ENCODE measurements around the gene DPEP3. TPM values are rescaled to one million over a fixed set of nuclear protein-coding genes. Genes with fewer than 3 reads are reported as not detected.
"Not testable (repeated sequence)": the region's sequence is repeated elsewhere in the genome, so short reads cannot be mapped to it uniquely, and the experiment has no call there.

Gene DPEP3
- total RNA-seq, 1 donor from 2014 or later = not detected

DNA sequence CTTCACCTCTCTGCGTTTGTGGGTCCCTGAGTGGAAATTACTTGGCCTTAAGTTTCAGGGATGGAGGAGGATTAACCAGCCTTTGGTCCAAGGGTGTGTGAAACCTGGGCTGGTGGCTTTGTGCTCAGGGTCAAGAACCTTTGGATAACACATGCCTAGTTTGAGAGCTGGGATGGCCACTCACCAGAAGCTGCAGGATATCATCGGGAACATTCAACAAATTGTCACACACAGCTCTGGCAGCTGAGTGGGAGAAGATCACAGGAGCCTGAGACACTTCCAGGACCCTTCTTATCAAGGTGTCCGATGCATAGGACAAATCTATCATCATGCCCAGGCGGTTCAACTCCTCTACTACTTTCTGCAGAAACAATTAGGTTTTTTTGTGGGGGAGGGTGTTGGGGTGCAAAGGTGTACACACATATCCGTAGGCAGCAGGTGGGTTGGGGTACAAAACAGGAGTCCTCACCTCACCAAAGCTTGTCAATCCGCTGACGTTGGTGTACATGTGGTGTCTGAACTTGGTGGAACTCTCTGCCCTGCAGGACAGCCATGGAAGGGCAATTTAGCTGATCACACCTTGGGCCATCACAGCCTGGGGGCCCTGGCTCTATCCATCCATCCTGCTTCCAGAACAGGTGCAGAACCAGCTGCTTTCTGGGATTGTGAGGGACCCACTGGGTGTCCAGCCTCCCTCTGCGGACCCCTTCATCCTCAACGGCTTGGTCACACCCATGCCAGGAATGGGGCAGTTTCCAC lies 2.7 kb downstream of the DPEP3 start:
- TF ChIP-seq, protein P1, sequence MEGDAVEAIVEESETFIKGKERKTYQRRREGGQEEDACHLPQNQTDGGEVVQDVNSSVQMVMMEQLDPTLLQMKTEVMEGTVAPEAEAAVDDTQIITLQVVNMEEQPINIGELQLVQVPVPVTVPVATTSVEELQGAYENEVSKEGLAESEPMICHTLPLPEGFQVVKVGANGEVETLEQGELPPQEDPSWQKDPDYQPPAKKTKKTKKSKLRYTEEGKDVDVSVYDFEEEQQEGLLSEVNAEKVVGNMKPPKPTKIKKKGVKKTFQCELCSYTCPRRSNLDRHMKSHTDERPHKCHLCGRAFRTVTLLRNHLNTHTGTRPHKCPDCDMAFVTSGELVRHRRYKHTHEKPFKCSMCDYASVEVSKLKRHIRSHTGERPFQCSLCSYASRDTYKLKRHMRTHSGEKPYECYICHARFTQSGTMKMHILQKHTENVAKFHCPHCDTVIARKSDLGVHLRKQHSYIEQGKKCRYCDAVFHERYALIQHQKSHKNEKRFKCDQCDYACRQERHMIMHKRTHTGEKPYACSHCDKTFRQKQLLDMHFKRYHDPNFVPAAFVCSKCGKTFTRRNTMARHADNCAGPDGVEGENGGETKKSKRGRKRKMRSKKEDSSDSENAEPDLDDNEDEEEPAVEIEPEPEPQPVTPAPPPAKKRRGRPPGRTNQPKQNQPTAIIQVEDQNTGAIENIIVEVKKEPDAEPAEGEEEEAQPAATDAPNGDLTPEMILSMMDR (IDR thresholded peaks at IDR 0.05; ENCODE audit: unreplicated experiment) = no peak
- Mint-ChIP-seq H3K36me3 (no peaks in the 10 kb centered on the region), H3K27me3 (ENCODE audit: low read depth) (peaks cover 2% of the 10 kb centered on the region), H3K4me1 (no peaks in the 10 kb centered on the region), H3K27ac (no peak overlapping the region), H3K9me3 (no peaks in the 10 kb centered on the region), H3K4me3 (no peak overlapping the region)
- DNase-seq (ENCODE audit: low spot score in 2 of 2, unreplicated experiment in 2 of 2) = no peak

DNA sequence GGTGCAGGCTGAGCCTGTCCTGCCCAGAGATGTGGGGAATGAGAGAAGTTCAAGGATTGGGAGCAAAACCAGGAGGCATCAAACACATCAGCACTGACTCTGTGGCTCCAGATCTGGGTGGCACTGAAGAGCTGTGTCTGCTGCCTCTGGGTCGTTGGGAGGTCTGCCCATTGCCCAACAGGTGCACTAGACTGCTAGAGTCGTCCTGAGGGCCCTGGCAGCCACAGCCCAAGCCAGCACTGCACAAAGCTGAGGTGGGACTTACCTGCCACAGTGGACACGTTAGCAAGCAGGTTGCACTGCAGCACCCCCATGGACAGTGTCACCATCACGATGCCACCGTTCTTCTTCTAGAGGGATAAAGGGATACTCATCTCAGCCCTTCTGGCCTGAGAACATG lies 3.3 kb downstream of the DPEP3 start:
- DNase-seq (ENCODE audit: low spot score in 2 of 2, unreplicated experiment in 2 of 2) = no peak
- Mint-ChIP-seq H3K27ac (no peak overlapping the region), H3K27me3 (ENCODE audit: low read depth) (peaks cover 2% of the 10 kb centered on the region), H3K36me3 (no peaks in the 10 kb centered on the region), H3K4me1 (no peaks in the 10 kb centered on the region), H3K4me3 (no peak overlapping the region), H3K9me3 (no peaks in the 10 kb centered on the region)
- TF ChIP-seq, protein P1 (IDR thresholded peaks at IDR 0.05; ENCODE audit: unreplicated experiment) = no peak

DNA sequence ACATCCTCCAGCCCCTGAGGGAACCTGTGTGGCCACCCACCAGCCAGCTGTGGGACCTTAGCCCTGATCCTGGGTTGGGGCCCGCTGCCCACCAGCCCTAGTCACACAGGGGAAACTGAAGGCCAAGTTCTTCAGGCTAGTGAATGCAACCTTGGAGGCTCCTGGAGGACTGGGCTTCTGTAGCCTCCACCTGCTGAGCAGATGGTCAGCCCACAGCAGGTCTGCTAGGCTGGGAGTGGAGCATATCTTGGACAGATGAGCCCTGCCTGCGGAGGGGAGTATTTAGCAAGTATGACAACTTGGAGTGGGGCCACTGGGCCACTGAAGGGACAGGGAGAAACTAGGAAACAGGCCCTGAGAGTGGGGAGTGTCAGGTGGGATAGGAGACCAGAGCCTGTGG lies 4.1 kb downstream of the DPEP3 start:
- TF ChIP-seq, protein P1 (IDR thresholded peaks at IDR 0.05; ENCODE audit: unreplicated experiment) = no peak
- H3K4me3 Mint-ChIP-seq = no peak overlapping the region
- H3K36me3 Mint-ChIP-seq = no peaks in the 10 kb centered on the region
- H3K9me3 Mint-ChIP-seq = no peaks in the 10 kb centered on the region
- H3K27me3 Mint-ChIP-seq (ENCODE audit: low read depth) = peaks cover 2% of the 10 kb centered on the region
- no peak for DNase-seq (ENCODE audit: low spot score in 2 of 2, unreplicated experiment in 2 of 2)
- no peaks in the 10 kb centered on the region for H3K4me1 Mint-ChIP-seq
- no peak overlapping the region for H3K27ac Mint-ChIP-seq

DNA sequence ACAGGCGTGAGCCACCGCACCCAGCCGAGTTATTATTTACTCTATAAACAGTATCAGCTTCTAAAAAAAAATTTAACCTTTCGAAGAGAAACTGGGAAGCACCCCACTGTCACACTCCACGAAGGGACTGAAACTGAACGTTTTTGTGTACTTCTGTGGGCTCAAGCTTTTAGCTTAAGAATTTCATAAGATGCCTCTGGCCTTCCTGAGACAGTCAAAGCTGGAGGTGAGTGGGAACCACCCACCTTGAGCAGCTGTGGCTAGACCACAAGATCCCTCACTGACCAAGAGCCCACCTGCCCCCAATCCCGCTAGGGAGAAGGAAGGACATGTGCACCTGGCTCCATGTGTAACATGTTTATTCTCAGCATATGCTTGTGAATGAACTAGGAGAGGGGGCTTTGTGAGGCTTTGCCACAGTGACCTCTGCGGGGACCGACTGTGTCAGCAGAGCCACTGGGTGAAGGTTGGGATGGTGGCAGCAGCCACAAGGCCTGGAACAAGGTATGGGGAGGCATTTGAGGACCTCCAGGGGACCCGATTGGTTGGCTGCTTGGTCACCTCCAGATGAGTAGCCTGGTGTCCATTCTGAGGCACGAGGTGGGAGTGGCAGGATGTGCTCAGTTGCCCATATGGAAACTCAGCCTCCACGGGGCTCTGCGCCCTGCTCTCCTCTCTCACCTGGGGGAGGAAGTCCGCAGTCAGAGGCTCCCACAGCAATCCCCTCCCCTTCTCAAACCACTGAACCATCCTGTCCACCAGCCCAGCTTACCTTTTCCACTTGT lies 4.8 kb downstream of the DPEP3 start:
- no peaks in the 10 kb centered on the region for H3K4me1 Mint-ChIP-seq
- H3K4me3 Mint-ChIP-seq = no peak overlapping the region
- H3K9me3 Mint-ChIP-seq = no peaks in the 10 kb centered on the region
- no peak for DNase-seq (ENCODE audit: low spot score in 2 of 2, unreplicated experiment in 2 of 2)
- H3K27ac Mint-ChIP-seq = no peak overlapping the region
- H3K27me3 Mint-ChIP-seq (ENCODE audit: low read depth) = peaks cover 2% of the 10 kb centered on the region
- H3K36me3 Mint-ChIP-seq = no peaks in the 10 kb centered on the region
- TF ChIP-seq, protein P1 (IDR thresholded peaks at IDR 0.05; ENCODE audit: unreplicated experiment) = no peak

DNA sequence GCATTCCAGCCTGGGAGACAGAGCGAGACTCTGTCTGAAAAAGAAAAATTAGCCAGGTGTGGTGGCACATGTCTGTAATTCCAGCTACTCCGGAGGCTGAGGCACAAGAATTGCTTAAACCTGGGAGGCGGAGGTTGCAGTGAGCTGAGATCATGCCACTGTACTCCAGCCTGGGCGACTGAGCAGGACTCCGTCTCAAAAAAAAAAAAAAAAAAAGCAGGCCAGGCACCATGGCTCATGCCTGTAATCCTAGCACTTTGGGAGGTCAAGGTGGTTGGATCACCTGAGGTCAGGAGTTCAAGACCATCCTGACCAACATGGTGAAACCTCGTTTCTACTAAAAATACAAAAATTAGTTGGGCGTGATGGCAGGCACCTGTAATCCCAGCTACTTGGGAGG lies 8.0 kb downstream of the DPEP3 start:
- H3K27ac Mint-ChIP-seq = not testable (repeated sequence)

DNA sequence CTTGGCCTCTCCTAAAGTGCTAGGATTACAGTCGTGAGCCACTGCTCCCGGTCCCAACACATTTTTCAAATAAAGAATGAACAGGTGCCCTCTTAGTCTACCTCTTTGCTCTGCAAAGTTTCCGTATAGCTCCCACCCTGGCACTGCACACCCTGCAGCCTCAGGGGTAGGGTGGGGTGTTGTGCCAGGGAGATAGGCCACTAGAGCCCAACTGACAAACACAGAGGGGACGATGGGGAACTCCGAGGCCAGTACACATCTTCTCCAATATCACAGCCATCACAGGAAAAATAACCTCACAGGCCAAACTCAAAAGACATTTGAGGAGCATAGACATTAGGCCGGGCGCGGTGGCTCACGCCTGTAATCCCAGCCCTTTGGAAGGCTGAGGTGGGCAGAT lies 9.2 kb downstream of the DPEP3 start:
- Mint-ChIP-seq H3K9me3 (no peaks in the 10 kb centered on the region), H3K4me3 (no peak overlapping the region)

More for the DNA sequence above, 8.0 kb downstream of the DPEP3 start:
- H3K27me3 Mint-ChIP-seq (ENCODE audit: low read depth); H3K4me3 Mint-ChIP-seq; H3K36me3 Mint-ChIP-seq; DNase-seq (ENCODE audit: low spot score in 2 of 2, unreplicated experiment in 2 of 2); H3K4me1 Mint-ChIP-seq; H3K9me3 Mint-ChIP-seq: not testable (repeated sequence)

More for the DNA sequence above, 9.2 kb downstream of the DPEP3 start:
- H3K4me1 Mint-ChIP-seq = peaks cover 20% of the 10 kb centered on the region
- H3K27ac Mint-ChIP-seq = no peak overlapping the region
- TF ChIP-seq, protein P1 (IDR thresholded peaks at IDR 0.05; ENCODE audit: unreplicated experiment) = no peak
- H3K36me3 Mint-ChIP-seq = no peaks in the 10 kb centered on the region
- no peaks in the 10 kb centered on the region for H3K27me3 Mint-ChIP-seq (ENCODE audit: low read depth)
- no peak for DNase-seq (ENCODE audit: low spot score in 2 of 2, unreplicated experiment in 2 of 2)
